Activated CD4-positive, alpha-beta T cell treated with anti-CD3 and anti-CD28 coated beads, Interleukin-2, amount 50 U/mL, for 4 hours (primary cell): ENCODE data around the gene SYNE3.

Experiments used
- DNase-seq, 2 experiments: peaks; one replicate each; pipeline ENCODE4 v3.0.0-alpha.2; 2020

Gene SYNE3

GRCh38 chr14:95503365-95504134 lies 12.9 kb downstream of the SYNE3 start:
- no peak for DNase-seq

- no peak for DNase-seq
These were observed 14.0 kb downstream of the SYNE3 start for GRCh38 chr14:95502381-95502950.

GRCh38 chr14:95500772-95501401 lies 15.6 kb downstream of the SYNE3 start:
- DNase-seq = no peak

GRCh38 chr14:95500201-95500681 lies 16.2 kb downstream of the SYNE3 start:
- DNase-seq = no peak

GRCh38 chr14:95499354-95499750 lies 17.1 kb downstream of the SYNE3 start:
- no peak for DNase-seq

GRCh38 chr14:95498622-95499353 lies 17.7 kb downstream of the SYNE3 start:
- no peak for DNase-seq

- DNase-seq = no peak
These were observed 18.9 kb downstream of the SYNE3 start for GRCh38 chr14:95497561-95498011.

- DNase-seq = no peak
These were observed 19.7 kb downstream of the SYNE3 start for GRCh38 chr14:95496690-95497259.

- DNase-seq = no peak
These were observed 20.3 kb downstream of the SYNE3 start for GRCh38 chr14:95496111-95496681.

- no peak for DNase-seq
These were observed 20.9 kb downstream of the SYNE3 start for GRCh38 chr14:95495538-95496025.

- DNase-seq = no peak
These were observed 21.4 kb downstream of the SYNE3 start for GRCh38 chr14:95495076-95495475.

- no peak for DNase-seq
These were observed 22.0 kb downstream of the SYNE3 start for GRCh38 chr14:95494456-95494855.

GRCh38 chr14:95493976-95494375 lies 22.5 kb downstream of the SYNE3 start:
- DNase-seq = no peak

- no peak for DNase-seq
These were observed 22.9 kb downstream of the SYNE3 start for GRCh38 chr14:95493503-95493902.

GRCh38 chr14:95491936-95492608 lies 24.4 kb downstream of the SYNE3 start:
- no peak for DNase-seq

GRCh38 chr14:95490727-95491451 lies 25.6 kb downstream of the SYNE3 start:
- no peak for DNase-seq

- no peak for DNase-seq
These were observed 26.3 kb downstream of the SYNE3 start for GRCh38 chr14:95490138-95490509.

GRCh38 chr14:95489214-95490137 lies 27.0 kb downstream of the SYNE3 start:
- DNase-seq = no peak

- DNase-seq = no peak
These were observed 27.9 kb downstream of the SYNE3 start for GRCh38 chr14:95488376-95489213.
